VCaP (cell line): ENCODE data around the gene GOSR2.
A peak's percentile ranks its signal among the peaks of the same experiment; 100 is the strongest.

ENCODE experiments used
- H3K27ac ChIP-seq: fragments of 450-650 bp; 2 replicates; pipeline ENCODE4 v1.5.1; 2017
- TF ChIP-seq, protein P1 (sequence below): fragments of 450-650 bp; conservative IDR thresholded peaks from 2 replicates; pipeline ENCODE4 v1.5.1; 2017; ENCODE audit warnings: mild to moderate bottlenecking, moderate library complexity

GOSR2 gene

GRCh38 chr17:46989637-46990431 lies 66.9 kb downstream of the GOSR2 start:
- TF ChIP-seq, protein P1, sequence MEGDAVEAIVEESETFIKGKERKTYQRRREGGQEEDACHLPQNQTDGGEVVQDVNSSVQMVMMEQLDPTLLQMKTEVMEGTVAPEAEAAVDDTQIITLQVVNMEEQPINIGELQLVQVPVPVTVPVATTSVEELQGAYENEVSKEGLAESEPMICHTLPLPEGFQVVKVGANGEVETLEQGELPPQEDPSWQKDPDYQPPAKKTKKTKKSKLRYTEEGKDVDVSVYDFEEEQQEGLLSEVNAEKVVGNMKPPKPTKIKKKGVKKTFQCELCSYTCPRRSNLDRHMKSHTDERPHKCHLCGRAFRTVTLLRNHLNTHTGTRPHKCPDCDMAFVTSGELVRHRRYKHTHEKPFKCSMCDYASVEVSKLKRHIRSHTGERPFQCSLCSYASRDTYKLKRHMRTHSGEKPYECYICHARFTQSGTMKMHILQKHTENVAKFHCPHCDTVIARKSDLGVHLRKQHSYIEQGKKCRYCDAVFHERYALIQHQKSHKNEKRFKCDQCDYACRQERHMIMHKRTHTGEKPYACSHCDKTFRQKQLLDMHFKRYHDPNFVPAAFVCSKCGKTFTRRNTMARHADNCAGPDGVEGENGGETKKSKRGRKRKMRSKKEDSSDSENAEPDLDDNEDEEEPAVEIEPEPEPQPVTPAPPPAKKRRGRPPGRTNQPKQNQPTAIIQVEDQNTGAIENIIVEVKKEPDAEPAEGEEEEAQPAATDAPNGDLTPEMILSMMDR = no peak
- no peak overlapping the region for H3K27ac ChIP-seq

- H3K27ac ChIP-seq = peak overlapping the region; percentile 47
- TF ChIP-seq, protein P1 = no peak
Measured at GRCh38 chr17:46991617-46992016, 68.7 kb downstream of the GOSR2 start.
